ENCODE results near the gene RBPJ. TPM values are rescaled to one million over a fixed set of nuclear protein-coding genes. Genes with fewer than 3 reads are reported as not detected.

RBPJ gene
- total RNA-seq, 1 donor from 2014 or later: 53.9 TPM

- DNase-seq: no peak
Observed at GRCh38 chr4:26463386-26463785, 142.6 kb downstream of the RBPJ start.

DNA sequence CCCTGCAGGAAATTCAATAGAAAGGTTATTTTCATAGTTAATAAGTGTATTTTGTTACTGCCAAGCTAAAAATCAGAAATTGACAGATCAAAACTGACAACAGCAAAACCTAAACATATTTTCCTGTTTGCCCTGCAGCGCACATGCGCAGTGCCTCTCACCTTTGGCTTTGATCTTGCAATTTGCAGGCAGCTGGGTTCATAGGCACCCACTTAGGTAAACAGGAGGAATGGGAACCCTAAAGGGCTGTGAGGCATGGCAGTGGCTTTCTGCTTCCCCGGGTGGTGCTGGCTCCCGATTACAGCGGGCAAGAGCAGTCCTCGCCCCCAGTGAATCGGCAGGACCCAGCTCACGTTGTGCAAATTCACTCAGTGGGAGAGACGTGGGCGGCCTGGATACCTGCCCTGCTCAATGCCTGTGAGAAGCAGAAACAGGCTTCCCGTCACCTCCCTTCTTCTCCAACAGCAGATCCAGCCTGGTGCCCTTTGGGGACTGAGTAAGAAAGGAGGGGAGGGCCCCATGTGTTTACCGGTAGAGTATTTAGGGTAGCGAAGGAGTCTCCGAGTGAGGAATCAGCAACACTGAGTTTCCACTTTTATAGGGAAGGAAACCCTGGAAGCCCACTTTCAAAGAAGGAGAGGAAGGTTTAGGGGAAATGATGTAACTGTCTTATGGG, 143.7 kb downstream of the RBPJ start:
- DNase-seq: no peak

- no peak for DNase-seq
Observed at GRCh38 chr4:26466578-26467270, 145.9 kb downstream of the RBPJ start.

DNA sequence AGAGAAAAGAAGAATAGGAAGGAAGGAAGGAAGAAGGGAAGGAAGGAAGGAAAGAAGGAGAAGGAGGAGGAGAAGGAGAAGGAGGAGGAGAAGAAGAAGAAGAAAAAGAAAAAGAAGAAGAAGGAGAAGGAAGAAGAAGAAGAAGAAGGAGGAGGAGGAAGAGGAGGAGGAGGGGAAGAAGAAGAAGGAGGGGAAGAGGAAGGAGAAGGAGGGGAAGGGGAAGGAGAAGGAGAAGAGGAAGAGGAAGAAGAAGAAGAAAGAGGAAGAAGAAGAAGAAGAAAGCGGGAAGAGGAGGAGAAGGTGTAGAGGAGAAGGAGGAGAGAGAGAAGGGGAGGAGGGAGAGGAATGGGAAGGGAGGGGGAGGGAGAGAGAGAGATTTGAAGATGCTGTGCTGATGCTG, 146.9 kb downstream of the RBPJ start:
- no peak for DNase-seq

GRCh38 chr4:26468283-26468949, 147.6 kb downstream of the RBPJ start:
- DNase-seq: no peak

GRCh38 chr4:26468977-26469376, 148.2 kb downstream of the RBPJ start:
- no peak for DNase-seq

DNA sequence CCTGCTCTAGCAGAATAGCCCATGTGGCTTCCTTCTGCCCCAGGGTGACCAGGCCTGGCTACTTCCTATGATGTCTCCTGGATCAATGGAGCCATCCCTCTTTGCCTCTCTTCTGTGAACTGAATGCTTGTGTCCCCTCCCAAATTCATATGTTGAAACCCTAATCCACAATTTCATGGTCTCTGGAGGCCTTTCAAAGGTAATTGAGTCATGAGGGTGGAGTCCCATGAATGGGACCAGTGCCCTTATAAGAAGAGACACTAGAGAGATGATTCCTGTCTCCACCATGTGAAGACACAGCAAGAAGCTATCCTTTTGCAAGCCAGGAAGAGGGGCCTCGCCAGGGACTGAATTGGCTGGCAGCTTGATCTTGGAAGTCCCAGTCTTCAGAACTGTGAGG, 151.1 kb downstream of the RBPJ start:
- DNase-seq: no peak

- no peak for DNase-seq
Observed at GRCh38 chr4:26473893-26474292, 153.1 kb downstream of the RBPJ start.

DNA sequence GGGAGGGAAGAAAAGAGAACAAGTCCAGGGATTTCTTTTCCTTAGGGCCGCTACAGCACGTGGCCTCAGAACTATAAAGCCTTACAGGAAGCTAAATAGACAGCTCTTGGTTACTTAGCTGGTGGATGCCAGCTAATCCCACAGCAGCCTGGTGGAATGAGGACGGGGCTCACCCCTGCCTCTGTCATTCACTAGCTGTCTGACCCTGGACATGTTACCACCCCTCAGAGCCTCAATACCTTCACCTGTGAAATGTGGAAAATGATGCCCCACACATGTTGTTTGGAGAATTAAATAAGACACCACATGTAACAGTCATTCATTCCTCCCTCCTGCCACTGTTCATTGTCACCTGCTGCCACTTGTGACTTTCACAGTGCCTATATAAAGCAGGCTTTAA, 153.7 kb downstream of the RBPJ start:
- DNase-seq: no peak

DNA sequence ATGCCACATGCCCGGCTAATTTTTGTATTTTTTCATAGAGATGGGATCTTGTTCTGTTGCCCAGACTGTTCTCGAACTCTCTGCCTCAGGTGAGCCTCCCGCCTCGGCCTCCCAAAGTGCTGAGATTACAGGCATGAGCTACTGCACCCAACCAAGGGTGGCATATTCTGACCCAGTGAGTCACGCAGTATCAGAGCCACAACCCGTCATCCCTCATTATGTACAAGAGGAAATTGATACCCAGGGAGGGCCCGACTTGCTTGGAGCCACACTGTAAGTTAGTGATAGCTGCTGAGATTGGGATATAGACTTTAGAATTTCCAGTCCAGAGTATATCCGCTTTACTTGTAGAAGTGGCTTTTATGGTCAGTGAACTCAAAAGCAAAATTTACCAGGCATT, 154.9 kb downstream of the RBPJ start:
- no peak for DNase-seq

GRCh38 chr4:26476545-26476944, 155.7 kb downstream of the RBPJ start:
- DNase-seq: no peak

- no peak for DNase-seq
Observed at GRCh38 chr4:26478330-26478729, 157.5 kb downstream of the RBPJ start.

GRCh38 chr4:26482508-26483462, 162.0 kb downstream of the RBPJ start:
- DNase-seq: no peak

DNA sequence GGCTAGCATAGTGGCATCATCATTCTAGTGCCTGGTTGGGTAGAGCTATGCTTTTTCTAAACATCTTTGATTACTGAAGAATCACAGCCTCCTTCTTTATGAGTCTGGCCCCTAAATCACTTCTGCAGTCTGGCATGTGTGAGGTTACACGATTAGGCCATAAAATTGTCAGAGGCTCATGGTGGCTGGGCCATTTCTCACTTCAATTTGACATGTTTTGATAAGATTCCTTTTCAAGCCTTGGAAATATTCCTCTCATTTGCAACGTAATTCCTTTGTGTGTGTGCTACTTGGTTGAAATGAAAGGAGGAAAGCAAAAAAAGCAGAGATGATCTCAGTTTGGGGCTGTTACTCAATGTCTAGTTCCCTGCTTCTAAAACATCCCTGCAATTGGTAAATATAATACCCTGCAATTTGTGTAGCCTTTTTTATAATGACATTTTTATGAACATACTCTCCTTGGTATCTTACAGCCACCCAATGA, 163.3 kb downstream of the RBPJ start:
- DNase-seq: no peak

GRCh38 chr4:26484516-26484915, 163.7 kb downstream of the RBPJ start:
- no peak for DNase-seq

Other genes with a start within 250 kb of the RBPJ start
- not detected in 2 replicates for gene CCKAR, start 169.5 kb downstream of the RBPJ start, total RNA-seq